Activated CD4-positive, CD25-positive, alpha-beta regulatory T cell treated with anti-CD3 and anti-CD28 coated beads, Interleukin-2, amount 50 U/mL, for 16 hours (primary cell): ENCODE results near the gene DCST2.

Source experiments
- DNase-seq: peaks from one replicate; pipeline ENCODE4 v3.0.0-alpha.2; 2020; ENCODE audit warnings: low read depth, low spot score

The DCST2 gene

DNA sequence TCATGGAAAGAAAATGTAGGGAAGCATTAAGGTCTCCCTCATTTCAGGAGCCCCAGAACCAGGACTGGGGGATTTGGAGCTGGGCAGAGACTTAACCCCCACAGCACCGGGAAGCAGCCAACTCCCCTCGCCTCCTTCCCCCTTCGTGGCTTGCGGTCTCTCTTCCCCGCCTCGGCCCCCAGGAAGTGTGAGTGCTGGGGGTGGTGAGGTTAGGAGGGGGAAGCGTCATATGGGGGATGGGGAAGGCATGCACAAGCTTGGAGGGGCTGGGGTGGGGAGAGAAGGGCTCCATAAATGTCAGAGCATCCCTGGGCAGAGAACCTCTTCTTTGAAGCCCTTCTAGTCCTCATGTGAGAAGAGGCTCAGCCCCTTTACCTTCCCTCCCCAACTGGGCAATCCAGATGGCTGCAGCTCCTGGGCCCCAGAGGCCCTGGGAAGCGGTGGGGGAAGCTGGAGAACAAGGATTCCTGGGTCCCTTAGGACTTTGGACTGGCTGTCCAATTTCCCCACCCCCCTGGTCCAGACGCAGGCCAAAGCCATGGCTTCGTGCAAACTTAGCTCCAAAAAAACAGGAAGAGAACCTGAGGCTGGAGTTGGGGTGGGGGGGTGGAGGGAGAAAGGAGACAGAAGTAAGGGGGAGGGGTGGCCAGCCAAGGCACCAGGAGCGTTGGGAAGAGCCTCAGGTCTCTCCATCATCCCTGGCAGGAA, 23.2 kb downstream of the DCST2 start:
- no peak for DNase-seq

DNA sequence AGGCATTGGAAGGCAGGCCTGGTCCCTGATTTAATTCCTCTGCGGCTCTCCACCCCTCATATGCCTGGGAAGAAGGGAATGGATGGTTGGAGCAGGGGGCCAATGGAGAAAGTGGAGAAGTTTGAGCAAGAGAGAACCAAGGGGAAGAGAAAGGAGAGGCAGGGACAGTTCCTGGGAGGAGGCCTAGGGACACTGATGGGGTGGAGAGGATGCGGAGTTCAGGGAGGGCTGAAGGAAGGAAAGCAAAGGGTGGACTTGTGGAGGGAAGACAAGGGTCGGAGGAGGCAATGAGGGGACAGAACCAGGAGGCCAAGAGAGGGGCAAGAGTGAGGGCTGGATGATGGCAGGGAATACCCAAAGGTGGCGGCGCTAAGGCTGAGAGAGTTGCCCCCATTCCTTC, 23.8 kb downstream of the DCST2 start:
- DNase-seq, result no peak

DNA sequence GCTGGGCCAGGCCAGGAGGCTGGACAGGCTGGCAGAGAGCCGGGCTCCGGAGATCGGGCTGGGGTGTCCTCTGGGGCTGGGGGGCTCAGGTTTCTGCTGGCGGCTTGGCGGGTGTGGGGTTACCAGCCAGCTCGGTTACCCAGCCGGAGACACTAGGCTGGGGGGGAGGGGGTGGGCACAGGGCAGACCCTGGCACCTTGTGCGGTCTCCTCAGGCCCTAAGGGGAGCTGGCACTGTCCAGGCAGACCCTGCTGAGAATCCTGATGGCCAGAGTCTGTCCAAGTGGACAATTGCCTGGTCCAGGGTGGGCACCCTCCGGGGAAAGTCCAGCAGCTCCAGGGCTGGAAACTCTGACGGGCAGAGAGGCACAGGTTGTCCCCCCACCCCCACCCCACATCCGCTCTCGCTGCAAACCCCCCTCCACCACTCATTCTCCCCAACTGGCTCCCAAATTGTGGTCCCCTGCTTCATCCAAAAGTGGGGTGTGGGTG, 24.3 kb downstream of the DCST2 start:
- DNase-seq, result no peak

- no peak for DNase-seq
Observed at GRCh38 chr1:155008015-155008941, 25.3 kb downstream of the DCST2 start.

GRCh38 chr1:155007251-155007828, 26.2 kb downstream of the DCST2 start:
- no peak for DNase-seq

DNA sequence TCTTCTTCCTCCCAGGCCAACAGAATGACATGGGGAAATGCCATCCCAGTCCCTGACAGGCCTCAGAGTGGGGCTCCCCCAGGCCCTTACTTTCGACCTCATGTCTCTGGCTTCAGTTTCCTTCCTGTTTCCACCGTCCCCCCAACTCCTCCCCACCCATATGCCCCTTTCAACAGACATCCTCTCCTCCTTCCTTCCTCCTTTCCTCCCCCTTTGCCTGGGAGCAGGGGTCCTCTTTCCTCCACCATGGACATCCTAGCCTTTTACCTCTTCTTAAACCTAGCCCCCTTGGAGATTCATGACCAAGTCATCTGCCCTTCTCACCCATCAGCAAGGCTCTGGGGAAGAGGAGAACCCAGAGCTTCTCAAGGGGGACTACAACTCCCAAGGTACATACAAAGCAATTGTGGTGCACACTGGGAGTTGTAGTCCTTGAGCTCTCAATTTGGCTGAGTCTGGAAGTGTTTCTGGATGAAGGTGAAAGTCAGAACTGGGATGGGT, 26.9 kb downstream of the DCST2 start:
- no peak for DNase-seq

DNA sequence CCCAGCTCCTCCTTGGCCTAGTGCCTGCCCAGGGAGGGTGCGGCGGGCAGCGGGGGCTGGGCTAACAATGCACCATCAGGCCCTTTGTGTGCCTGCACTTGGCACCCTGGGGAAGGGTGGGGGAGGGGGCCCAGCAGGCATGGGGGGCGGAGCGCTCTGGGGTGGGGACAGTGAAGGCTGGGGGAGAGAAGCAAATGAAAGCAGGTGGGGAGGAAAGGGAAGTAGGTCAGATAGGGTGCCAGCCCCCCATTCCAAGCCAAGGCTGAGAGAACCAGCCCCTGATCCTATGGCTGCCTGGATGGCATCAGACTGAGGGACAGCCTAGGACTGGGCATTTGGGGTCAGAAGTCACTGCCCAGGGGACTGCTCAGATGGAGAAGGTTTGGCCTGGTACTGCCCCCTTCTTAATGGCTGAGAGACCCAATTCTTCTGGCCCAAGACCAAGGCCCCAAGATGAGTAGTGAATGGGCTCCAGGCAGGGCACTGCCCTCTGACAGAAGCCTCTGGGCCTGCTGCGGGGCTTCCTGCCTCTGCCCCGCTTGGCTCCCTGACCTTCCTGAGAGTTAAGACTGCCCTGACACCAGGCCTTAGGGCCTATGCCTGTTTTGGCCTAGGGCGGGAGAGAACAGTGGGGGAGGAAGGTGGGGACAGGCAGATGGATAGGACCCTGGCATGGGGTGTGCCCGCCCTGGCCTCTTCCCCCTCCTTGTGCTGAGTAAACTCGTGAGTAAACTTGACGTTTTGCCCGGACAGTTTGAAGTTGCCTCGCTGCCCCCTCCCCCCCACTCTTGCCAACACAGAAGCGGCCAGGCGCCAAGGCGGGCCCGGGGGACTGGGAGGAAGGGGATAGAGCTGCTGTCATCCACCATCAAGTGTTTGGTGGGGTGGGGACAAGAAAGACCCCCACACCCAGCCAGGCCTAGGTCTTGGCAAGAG, 28.2 kb downstream of the DCST2 start:
- DNase-seq, result no peak

GRCh38 chr1:155004352-155005075, 29.1 kb downstream of the DCST2 start:
- DNase-seq, result no peak

- DNase-seq, result no peak
Observed at GRCh38 chr1:155003766-155004351, 29.7 kb downstream of the DCST2 start.

- no peak for DNase-seq
Observed at GRCh38 chr1:155003227-155003765, 30.3 kb downstream of the DCST2 start.

- no peak for DNase-seq
Observed at GRCh38 chr1:155002464-155003226, 30.9 kb downstream of the DCST2 start, which contains the start of gene ZBTB7B. ZBTB7B (plus strand) TSS chr1:155002802; CDS start chr1:155014661, 11,859 bp downstream.

- peak; percentile 96 for DNase-seq
Observed at GRCh38 chr1:155001675-155002463, 31.7 kb downstream of the DCST2 start.

DNA sequence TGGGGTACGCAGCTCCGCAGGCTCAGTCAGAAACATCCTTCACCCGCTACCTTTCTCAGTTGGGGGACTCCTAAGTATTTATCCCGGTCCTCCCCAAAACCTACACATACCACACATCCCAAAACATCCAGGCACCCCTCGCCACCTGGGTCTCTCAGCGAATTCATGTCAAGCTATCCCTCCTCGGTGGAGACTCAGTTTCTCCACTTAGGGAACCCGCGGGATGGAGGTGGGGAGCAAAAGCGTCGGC, 32.2 kb downstream of the DCST2 start:
- DNase-seq, result no peak

GRCh38 chr1:155000726-155001424, 32.7 kb downstream of the DCST2 start:
- peak; percentile 61 for DNase-seq

GRCh38 chr1:155000411-155000725, 33.2 kb downstream of the DCST2 start:
- no peak for DNase-seq

- DNase-seq, result no peak
Observed at GRCh38 chr1:154999571-155000410, 33.8 kb downstream of the DCST2 start.
